Measurements from ENCODE around the gene MICALL1.

GRCh38 chr22:37925330-37925729, 19.2 kb downstream of the MICALL1 start:
- TF ChIP-seq POLR2A (IDR thresholded peaks at IDR 0.05) (no peak), CTCF (IDR thresholded peaks at IDR 0.05) (no peak), EP300 (IDR thresholded peaks at IDR 0.05) (no peak), POLR2AphosphoS5 (IDR thresholded peaks at IDR 0.05) (no peak)
